Activated T-cell treated with anti-CD3 and anti-CD28 coated beads for 1 hour (primary cell): Measurements from ENCODE around the gene NHLRC2.

Experiments
- DNase-seq: peaks from one replicate; pipeline ENCODE4 v3.0.0-alpha.2; 2020; ENCODE audit warnings: low read depth

NHLRC2 gene

GRCh38 chr10:113908236-113908635 is 53.8 kb downstream of the NHLRC2 start:
- no peak for DNase-seq

GRCh38 chr10:113911113-113911512 is 56.7 kb downstream of the NHLRC2 start:
- DNase-seq: no peak

DNA sequence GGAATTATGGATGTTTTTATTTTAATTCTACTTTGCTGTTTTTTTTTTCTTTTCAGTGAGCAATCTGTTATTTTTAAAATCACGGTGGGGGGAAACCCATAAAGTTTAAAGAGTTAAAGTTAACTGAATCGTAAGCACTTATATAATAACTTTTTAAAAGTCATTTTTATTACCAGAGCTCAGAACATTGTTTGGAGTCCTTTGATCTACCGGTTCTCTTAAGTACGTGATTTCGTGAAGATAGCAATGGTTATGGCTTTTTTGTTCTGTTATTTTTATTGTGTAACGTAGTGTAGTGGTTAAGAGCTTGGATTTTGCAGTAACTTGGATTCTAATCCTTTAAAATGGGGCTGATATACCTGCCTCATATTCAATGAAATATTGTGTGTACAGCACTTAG is 57.4 kb downstream of the NHLRC2 start:
- no peak for DNase-seq

DNA sequence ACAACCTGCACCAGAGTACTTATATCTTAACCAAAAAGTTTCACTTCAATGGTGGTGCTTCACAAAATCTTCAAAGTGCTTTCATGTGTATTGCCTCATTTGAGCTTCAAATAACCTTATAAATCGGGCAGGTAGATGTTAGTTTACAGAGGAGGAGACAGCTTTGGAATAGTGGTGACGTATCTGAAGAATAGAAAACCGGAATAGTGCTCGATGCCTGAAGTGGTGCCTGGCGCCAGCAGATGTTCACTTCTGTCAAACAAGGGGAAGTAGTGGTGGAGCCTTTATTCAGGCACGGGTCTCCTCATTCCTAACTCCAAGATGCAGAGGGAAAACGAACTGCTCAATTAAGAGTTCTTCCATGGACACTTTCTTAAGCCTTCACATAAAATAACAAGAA is 58.1 kb downstream of the NHLRC2 start:
- no peak for DNase-seq

- no peak for DNase-seq
Observed at GRCh38 chr10:113914956-113915355, 60.5 kb downstream of the NHLRC2 start.

DNA sequence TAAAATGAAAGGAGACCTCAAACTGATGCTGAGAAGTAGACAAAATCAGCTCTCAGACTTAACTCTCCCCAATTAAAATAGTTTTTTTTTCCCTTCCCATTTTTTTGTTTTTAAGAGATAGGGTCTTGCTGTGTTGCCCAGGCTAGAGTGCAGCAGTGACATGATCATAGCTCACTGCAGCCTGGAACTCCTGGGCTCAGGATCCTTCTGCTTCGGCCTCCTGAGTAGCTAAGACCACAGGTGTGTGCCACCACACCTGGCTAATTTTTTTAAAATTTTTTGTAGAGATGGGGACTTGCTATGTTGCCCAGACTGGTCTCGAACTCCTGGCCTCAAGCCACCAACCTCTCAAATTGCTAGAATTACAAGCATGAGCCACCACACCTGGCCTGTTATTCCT is 61.1 kb downstream of the NHLRC2 start:
- DNase-seq: no peak

- no peak for DNase-seq
Observed at GRCh38 chr10:113916053-113916452, 61.6 kb downstream of the NHLRC2 start.

DNA sequence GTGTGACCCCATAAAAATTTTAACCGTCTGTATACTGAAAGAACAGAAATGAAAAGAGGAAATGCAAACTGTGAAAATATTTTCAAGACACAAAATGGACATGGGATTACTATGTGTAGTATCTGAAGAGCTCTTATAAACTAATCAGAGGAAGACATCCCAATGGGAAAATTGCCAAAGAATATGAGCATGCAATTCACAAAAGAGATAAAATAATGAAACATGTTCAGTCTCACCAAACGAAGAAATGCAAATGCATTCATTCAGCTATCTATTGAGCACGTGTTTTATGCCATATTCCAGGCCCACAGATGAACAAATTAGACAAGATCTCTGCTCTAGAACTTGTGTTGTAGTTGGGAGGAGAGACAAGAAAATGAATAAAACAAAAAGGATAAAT is 63.2 kb downstream of the NHLRC2 start:
- no peak for DNase-seq

- no peak for DNase-seq
Observed at GRCh38 chr10:113920114-113920513, 65.7 kb downstream of the NHLRC2 start.

DNA sequence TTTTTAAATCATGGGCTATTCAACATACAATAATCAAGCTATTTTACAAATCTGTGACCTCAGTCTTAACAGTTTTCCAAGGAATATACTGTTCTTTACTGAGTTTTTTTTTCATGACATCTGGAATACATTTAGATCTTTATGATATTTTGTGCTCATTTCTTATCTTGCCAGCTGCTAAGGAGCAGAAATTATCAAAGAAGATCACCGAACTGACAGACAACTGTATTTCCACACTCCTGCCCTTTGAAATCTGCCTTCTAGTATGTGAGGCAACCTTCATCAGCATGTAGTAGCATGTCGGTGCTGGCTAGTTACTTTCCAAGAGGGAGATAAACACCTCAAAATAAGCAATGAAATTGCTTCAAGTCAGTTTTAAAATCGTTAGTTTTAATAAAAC is 66.4 kb downstream of the NHLRC2 start:
- no peak for DNase-seq

GRCh38 chr10:113921561-113922370 is 67.3 kb downstream of the NHLRC2 start:
- DNase-seq: no peak

- no peak for DNase-seq
Observed at GRCh38 chr10:113922787-113923570, 68.5 kb downstream of the NHLRC2 start.

DNA sequence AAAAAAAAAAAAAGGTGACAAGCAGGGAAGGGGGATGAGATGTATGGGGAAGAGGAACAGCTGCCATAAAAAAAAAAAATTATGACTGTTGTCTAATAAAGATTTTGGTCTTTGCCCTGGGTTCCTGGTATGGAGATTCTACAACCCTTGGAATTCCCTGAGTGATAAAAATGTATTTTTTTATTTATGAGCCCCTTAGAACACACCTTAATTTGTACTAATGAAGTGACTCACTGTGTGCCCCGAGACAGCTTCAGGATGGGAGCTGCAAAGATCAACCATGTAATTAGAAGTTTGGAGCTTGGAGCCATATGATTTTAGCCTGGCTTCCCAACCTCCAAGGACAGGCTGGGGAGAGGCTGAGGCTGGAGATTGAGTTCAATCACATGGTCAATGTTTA is 69.7 kb downstream of the NHLRC2 start:
- DNase-seq: no peak

- no peak for DNase-seq
Observed at GRCh38 chr10:113924664-113925063, 70.2 kb downstream of the NHLRC2 start.

DNA sequence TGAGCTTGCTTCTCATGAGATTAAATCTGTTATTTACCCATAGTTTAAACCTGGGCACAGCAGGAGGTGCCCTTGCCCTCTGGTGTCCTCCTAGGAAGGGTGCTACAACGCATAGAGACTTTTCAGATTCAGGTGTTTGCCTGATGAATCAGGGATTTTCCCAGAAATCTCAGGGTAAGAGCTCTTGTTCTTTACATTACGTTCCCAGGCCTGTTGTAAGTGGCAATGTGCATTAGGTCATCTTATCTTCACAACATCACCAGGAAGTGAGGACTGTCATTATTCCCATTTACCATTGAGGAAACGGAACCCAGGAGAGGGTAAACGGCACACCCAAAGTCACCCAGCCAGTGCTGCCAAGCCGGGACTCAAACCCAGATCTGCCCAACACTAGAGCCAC is 73.0 kb downstream of the NHLRC2 start:
- no peak for DNase-seq

GRCh38 chr10:113928830-113929229 is 74.4 kb downstream of the NHLRC2 start:
- DNase-seq: no peak

DNA sequence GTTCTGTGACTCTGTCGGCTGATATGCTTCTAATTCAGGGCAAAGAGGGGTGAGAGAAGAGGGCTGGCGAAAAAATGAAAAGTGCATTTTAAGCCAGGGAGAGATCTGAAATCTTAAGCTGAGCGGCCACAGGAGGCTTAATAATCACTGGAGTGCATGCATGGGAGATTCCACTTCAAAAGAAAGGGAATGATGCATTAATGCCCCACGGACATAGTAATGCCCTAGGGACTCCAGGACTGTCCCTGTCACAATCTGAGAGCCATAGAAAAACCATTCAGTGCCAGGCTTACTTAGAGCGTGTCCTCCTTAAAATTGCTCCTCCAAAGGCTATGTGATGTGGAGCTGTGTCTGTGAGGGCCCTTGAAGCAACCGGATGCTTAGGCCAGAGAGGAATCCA is 75.1 kb downstream of the NHLRC2 start:
- DNase-seq: no peak

DNA sequence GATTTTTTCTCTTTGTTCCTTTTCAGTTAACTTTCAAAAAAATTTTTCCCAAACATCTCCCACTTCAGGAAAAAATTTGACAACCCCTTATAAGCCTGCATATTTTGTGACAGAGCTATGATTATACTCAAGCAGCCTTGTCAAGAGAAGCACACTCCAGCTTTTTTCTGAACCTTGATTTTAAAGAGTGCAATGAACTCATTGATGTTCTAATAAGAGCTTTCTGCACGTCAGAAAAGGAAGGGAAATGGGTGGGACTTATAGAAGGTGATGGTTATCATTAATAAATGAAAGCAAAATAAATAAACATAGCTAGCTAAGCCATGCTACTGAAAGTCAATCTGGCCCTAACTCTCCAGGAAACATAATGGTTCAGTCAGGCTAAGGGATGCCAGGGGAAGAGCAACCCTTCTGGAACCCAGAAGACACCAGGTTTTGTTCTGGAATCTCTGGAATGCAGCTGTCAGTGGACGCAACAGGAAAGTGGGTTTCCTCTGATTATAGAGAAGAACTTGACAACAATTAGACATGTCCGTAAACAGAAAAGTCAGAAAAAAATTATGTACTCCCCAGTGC is 76.1 kb downstream of the NHLRC2 start:
- DNase-seq: no peak

- DNase-seq: no peak
Observed at GRCh38 chr10:113932854-113933253, 78.4 kb downstream of the NHLRC2 start.

- DNase-seq: no peak
Observed at GRCh38 chr10:113933894-113934532, 79.6 kb downstream of the NHLRC2 start.

GRCh38 chr10:113937258-113937657 is 82.8 kb downstream of the NHLRC2 start:
- no peak for DNase-seq

DNA sequence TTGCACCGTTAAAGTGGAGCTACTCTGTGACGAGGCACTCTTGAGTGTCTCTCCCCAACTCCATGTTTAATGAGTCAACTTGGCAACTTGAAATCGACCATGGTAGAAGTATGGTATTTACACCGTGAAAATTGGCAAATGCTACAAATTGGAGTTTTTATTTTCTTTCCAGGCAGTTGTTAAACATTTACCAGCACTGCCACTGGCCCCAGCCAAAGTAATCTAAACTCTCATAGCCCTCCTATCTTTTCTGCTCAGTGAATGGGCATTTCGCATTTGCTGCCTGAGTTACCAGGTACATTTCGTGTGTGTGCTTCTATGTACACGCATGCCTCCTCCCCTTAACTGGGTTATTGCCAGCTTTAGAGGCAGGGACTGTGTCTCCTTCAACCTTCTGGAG is 83.3 kb downstream of the NHLRC2 start:
- DNase-seq: no peak
